Central memory CD8-positive, alpha-beta T cell (primary cell): ENCODE results near the gene AEBP1.

ENCODE experiments used
- ATAC-seq: fragments of 150-1000 bp; cut with Tn5 transposase; replicated peaks from 2 replicates; pipeline ENCODE4 v1.10.0; 2022; ENCODE audit warnings: mild to moderate bottlenecking, moderate FRiP score, moderate number of reproducible peaks; ENCODE audit not compliant: poor library complexity, severe bottlenecking; ENCODE audit errors: extremely low read depth
- DNase-seq, 2 donors: peaks; one replicate each; pipeline ENCODE4 v3.0.0; 2021; ENCODE audit warnings: low spot score in 2 of 2
- H3K27ac Mint-ChIP-seq: one replicate; pipeline ENCODE4 v1.8.0; 2022; ENCODE audit warnings: low read depth, mild to moderate bottlenecking, moderate library complexity, mixed read lengths
- H3K27me3 Mint-ChIP-seq: one replicate; pipeline ENCODE4 v1.8.0; 2022; ENCODE audit warnings: mixed read lengths
- H3K36me3 Mint-ChIP-seq: one replicate; pipeline ENCODE4 v1.8.0; 2022; ENCODE audit warnings: mild to moderate bottlenecking, moderate library complexity, mixed read lengths; ENCODE audit not compliant: insufficient read depth
- H3K4me1 Mint-ChIP-seq: one replicate; pipeline ENCODE4 v1.8.0; 2022; ENCODE audit warnings: mixed read lengths
- H3K4me3 Mint-ChIP-seq: one replicate; pipeline ENCODE4 v1.8.0; 2022; ENCODE audit warnings: mild to moderate bottlenecking, moderate library complexity, mixed read lengths
- H3K9me3 Mint-ChIP-seq: one replicate; pipeline ENCODE4 v1.8.0; 2022; ENCODE audit warnings: mixed read lengths

The AEBP1 gene

GRCh38 chr7:44073664-44074348, 30.3 kb upstream of the AEBP1 start:
- DNase-seq (peak in 1 of 2 donors; percentile 28), ATAC-seq (peak; percentile 77)
- Mint-ChIP-seq H3K4me1 (peaks cover 15% of the 10 kb centered on the region), H3K4me3 (no peak overlapping the region), H3K9me3 (no peaks in the 10 kb centered on the region), H3K27ac (peak overlapping the region; percentile 25), H3K36me3 (peaks cover 23% of the 10 kb centered on the region), H3K27me3 (no peaks in the 10 kb centered on the region)

- no peaks in the 10 kb centered on the region for H3K27me3 Mint-ChIP-seq
- peaks cover 23% of the 10 kb centered on the region for H3K36me3 Mint-ChIP-seq
- DNase-seq (no peak), ATAC-seq (no peak)
- H3K27ac Mint-ChIP-seq = peak overlapping the region; percentile 25
- no peaks in the 10 kb centered on the region for H3K9me3 Mint-ChIP-seq
- no peak overlapping the region for H3K4me3 Mint-ChIP-seq
- peaks cover 15% of the 10 kb centered on the region for H3K4me1 Mint-ChIP-seq
Measured at GRCh38 chr7:44074349-44074695, 29.8 kb upstream of the AEBP1 start.

GRCh38 chr7:44075296-44076075, 28.7 kb upstream of the AEBP1 start:
- H3K36me3 Mint-ChIP-seq = peaks cover 27% of the 10 kb centered on the region
- H3K4me3 Mint-ChIP-seq = no peak overlapping the region
- no peaks in the 10 kb centered on the region for H3K9me3 Mint-ChIP-seq
- DNase-seq = no peak
- no peaks in the 10 kb centered on the region for H3K27me3 Mint-ChIP-seq
- peaks cover 15% of the 10 kb centered on the region for H3K4me1 Mint-ChIP-seq
- ATAC-seq = no peak
- H3K27ac Mint-ChIP-seq = no peak overlapping the region

- no peak overlapping the region for H3K27ac Mint-ChIP-seq
- peaks cover 23% of the 10 kb centered on the region for H3K4me1 Mint-ChIP-seq
- peaks cover 30% of the 10 kb centered on the region for H3K36me3 Mint-ChIP-seq
- no peaks in the 10 kb centered on the region for H3K27me3 Mint-ChIP-seq
- no peak for DNase-seq
- ATAC-seq = no peak
- H3K4me3 Mint-ChIP-seq = no peak overlapping the region
- H3K9me3 Mint-ChIP-seq = no peaks in the 10 kb centered on the region
Measured at GRCh38 chr7:44076101-44076895, 27.8 kb upstream of the AEBP1 start.

GRCh38 chr7:44077061-44077460, 27.1 kb upstream of the AEBP1 start:
- DNase-seq (no peak), ATAC-seq (no peak)
- H3K4me1 Mint-ChIP-seq = peaks cover 30% of the 10 kb centered on the region
- H3K27me3 Mint-ChIP-seq = no peaks in the 10 kb centered on the region
- no peak overlapping the region for H3K27ac Mint-ChIP-seq
- H3K36me3 Mint-ChIP-seq = peaks cover 30% of the 10 kb centered on the region
- no peak overlapping the region for H3K4me3 Mint-ChIP-seq
- no peaks in the 10 kb centered on the region for H3K9me3 Mint-ChIP-seq

GRCh38 chr7:44077681-44078091, 26.5 kb upstream of the AEBP1 start:
- Mint-ChIP-seq H3K27ac (peak overlapping the region; percentile 9), H3K36me3 (peaks cover 30% of the 10 kb centered on the region), H3K4me1 (peaks cover 32% of the 10 kb centered on the region), H3K4me3 (no peak overlapping the region), H3K9me3 (no peaks in the 10 kb centered on the region), H3K27me3 (no peaks in the 10 kb centered on the region)
- ATAC-seq (no peak), DNase-seq (no peak)

GRCh38 chr7:44078521-44078920, 25.6 kb upstream of the AEBP1 start:
- no peak overlapping the region for H3K27ac Mint-ChIP-seq
- DNase-seq (no peak), ATAC-seq (no peak)
- H3K9me3 Mint-ChIP-seq = no peaks in the 10 kb centered on the region
- no peaks in the 10 kb centered on the region for H3K27me3 Mint-ChIP-seq
- peaks cover 30% of the 10 kb centered on the region for H3K36me3 Mint-ChIP-seq
- H3K4me1 Mint-ChIP-seq = peaks cover 33% of the 10 kb centered on the region
- no peak overlapping the region for H3K4me3 Mint-ChIP-seq

GRCh38 chr7:44079331-44080021, 24.7 kb upstream of the AEBP1 start:
- ATAC-seq (no peak), DNase-seq (no peak)
- Mint-ChIP-seq H3K36me3 (peaks cover 30% of the 10 kb centered on the region), H3K27ac (no peak overlapping the region), H3K4me3 (no peak overlapping the region), H3K9me3 (no peaks in the 10 kb centered on the region), H3K4me1 (peaks cover 38% of the 10 kb centered on the region), H3K27me3 (no peaks in the 10 kb centered on the region)

- peaks cover 25% of the 10 kb centered on the region for H3K36me3 Mint-ChIP-seq
- no peak overlapping the region for H3K27ac Mint-ChIP-seq
- H3K4me3 Mint-ChIP-seq = no peak overlapping the region
- DNase-seq (no peak), ATAC-seq (no peak)
- H3K9me3 Mint-ChIP-seq = no peaks in the 10 kb centered on the region
- no peaks in the 10 kb centered on the region for H3K27me3 Mint-ChIP-seq
- peaks cover 38% of the 10 kb centered on the region for H3K4me1 Mint-ChIP-seq
Measured at GRCh38 chr7:44080118-44080517, 24.0 kb upstream of the AEBP1 start.

GRCh38 chr7:44080686-44081265, 23.4 kb upstream of the AEBP1 start:
- H3K4me1 Mint-ChIP-seq = peaks cover 38% of the 10 kb centered on the region

GRCh38 chr7:44081266-44081748, 22.8 kb upstream of the AEBP1 start:
- peaks cover 18% of the 10 kb centered on the region for H3K36me3 Mint-ChIP-seq
- H3K9me3 Mint-ChIP-seq = no peaks in the 10 kb centered on the region
- DNase-seq (no peak), ATAC-seq (no peak)
- H3K4me1 Mint-ChIP-seq = peaks cover 38% of the 10 kb centered on the region
- peak overlapping the region; percentile 84 for H3K4me3 Mint-ChIP-seq
- H3K27me3 Mint-ChIP-seq = no peaks in the 10 kb centered on the region
- H3K27ac Mint-ChIP-seq = peak overlapping the region; percentile 89

More at GRCh38 chr7:44080686-44081265, 23.4 kb upstream of the AEBP1 start:
- H3K4me3 Mint-ChIP-seq = peak overlapping the region; percentile 84
- peak overlapping the region; percentile 89 for H3K27ac Mint-ChIP-seq
- H3K36me3 Mint-ChIP-seq = peaks cover 20% of the 10 kb centered on the region
- no peaks in the 10 kb centered on the region for H3K9me3 Mint-ChIP-seq
- ATAC-seq (no peak), DNase-seq (no peak)
- no peaks in the 10 kb centered on the region for H3K27me3 Mint-ChIP-seq
